ENCODE measurements around the gene DAB2IP.

The DAB2IP gene

DNA sequence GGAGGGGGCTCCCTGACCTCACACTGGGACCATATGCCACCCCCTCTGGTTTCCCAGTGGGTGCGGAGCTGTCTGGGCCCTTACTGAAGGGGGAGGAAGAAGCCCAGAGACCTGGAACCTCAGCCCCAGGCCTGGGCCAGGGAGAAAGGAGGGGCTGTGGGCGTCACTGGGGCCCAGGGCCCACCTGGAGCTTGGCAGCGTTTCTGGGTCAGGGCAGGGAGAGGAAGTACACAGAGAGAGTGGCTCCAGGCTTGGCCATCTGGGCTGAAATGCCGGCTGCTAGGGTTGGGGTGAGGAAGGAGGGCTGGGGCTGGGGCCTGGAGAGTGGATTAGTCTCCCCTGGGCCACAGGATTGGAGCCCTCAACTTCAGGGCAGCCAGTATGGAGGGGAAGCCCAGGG is 6.4 kb upstream of the DAB2IP start:
- no peak for DNase-seq (ENCODE audit: low read depth)

GRCh38 chr9:121645853-121646807 is 5.3 kb upstream of the DAB2IP start:
- no peak for DNase-seq (ENCODE audit: low read depth)

GRCh38 chr9:121646992-121647391 is 4.4 kb upstream of the DAB2IP start:
- no peak for DNase-seq (ENCODE audit: low read depth)

DNA sequence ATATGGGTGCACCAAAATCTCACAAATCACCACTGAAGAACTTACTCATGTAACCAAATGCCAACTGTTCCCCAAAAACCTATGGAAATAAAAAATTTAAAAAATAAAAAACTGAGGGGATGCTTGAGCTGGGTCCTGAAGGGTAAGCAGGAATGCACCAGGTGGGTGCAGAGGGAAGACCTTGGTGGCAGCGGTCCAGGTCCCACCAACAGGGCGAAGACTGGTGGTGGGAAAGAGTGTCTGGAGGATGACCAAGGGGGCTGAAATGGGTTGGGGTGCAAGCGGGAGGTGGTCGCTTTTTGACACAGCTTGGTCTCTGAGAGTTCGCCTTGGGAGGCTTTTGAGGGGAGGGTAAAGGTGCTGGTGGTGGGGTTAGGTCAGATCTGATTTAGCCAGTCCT is 3.3 kb upstream of the DAB2IP start:
- no peak for DNase-seq (ENCODE audit: low read depth)

- DNase-seq (ENCODE audit: low read depth) = no peak
These were observed 2.6 kb upstream of the DAB2IP start for GRCh38 chr9:121648799-121649198.

GRCh38 chr9:121649476-121650216 is 1.8 kb upstream of the DAB2IP start:
- no peak for DNase-seq (ENCODE audit: low read depth)

- DNase-seq (ENCODE audit: low read depth) = no peak
These were observed 1.0 kb upstream of the DAB2IP start for GRCh38 chr9:121650217-121651007.

DNA sequence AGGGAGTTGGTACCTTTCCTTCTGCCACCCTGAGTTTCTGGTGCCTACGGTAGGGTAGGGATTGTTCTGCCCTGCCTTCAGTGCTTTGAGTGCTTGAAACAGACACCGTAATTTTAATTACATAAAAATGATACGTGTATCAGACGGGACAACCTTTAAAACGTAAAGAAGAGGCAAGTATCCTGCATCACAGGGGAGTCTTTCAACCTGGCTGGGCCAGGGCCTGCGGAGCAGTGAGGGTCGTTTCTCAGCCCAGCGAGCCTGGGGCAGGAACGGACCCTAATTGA is 483 bp upstream of the DAB2IP start:
- DNase-seq (ENCODE audit: low read depth) = no peak

GRCh38 chr9:121652021-121652837 is 795 bp downstream of the DAB2IP start:
- no peak for DNase-seq (ENCODE audit: low read depth)

DNA sequence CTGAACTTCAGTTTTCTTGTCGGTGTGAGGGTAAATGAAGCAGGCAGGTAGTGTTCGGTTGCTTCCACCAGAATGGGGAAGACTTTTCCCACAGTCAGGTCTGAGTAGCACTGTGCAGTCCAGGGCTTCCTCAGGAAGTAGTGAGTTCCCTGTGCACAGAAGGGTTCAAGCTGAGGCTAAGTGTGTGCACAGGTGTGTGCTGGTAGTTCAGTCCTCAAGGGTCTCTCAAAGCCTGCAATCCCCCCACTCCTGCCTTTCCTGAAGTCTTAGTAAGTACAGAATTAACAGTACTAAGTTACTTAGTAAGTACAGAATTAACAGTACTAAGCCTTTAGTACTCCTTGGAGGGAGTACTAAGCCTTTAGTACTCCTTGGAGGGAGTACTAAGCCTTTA is 1.4 kb downstream of the DAB2IP start:
- no peak for DNase-seq (ENCODE audit: low read depth)

DNA sequence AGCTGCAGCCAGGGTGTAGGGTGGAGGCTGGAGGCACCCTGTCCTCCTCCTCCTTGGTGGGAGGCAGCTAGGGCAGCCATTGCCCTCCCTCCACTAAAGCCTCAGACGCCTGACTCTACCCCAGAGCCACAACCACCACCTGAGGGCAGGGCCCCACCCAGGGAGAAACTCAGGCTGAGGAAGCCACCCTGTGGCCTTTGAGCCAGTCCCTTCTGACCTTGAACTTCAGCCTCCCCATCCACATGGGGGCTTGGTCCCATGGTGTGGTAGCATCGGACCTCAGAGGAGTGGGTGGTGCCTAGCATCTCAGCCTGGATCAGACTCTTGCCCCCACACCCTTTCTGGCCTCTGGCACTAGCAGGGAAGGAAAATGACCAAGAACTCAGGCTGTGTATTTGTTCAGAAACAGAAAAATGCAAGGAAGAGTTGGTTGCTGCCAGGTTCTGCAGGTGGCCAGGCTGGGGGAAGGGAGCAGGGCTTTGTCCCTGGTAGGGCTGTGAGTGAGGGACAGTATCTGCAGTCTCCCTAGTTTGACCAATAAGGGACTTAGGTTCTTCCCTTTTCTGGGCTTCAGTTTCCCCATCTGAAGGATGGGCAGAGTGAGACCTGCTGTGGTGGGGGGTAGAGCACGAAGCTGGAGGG is 3.2 kb downstream of the DAB2IP start:
- DNase-seq (ENCODE audit: low read depth) = no peak

DNA sequence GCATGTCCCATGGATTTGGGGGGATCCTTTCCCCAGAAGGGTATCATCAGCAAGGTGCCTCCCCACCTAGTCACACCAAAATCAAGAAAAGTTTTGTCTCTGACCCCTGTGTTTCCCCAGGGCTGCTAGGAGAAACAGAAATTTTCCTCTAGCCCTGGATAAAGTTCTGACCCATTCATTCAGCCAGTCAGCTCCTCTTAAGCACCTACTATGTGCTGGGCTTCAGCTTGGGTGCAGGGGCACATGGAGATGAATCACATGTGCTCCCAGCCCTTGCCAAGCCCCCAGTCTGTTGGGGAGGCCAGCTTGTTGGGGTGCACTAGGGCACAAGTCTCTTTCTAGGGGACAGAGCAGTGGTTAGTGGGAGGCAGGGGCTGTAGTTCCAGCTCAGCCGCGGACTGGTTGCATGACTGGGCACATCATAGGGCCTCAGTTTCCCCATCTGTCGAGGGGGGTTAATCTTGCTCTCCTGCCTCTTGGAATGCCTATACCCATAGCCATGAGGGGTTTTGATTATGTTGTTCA is 3.9 kb downstream of the DAB2IP start:
- DNase-seq (ENCODE audit: low read depth) = no peak

DNA sequence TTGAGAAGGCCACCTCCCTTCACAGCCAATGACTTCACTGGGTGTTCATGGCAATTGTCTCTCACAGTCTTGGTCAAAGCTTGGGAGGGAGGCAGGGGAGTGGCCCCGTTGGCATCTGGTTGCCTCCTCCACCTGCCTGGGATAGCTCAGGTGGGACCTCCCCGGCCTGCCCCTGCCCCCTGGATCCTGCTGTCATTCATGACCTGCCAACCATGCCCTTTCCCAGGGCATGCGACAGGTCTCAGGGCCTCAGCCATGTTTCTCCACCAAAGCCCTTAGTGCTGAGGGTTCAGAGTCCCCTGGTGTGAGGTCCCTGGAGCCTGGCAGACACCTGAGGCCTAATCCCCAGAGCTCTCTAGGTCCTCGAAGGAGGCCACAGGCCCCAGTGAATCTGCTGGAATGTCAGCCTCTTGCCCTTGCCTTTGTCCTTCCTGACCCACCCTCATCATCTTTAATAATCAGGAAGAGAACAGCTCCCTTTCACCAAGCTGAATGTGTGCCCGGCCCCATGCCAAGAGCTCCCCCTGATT is 5.6 kb downstream of the DAB2IP start:
- no peak for DNase-seq (ENCODE audit: low read depth)

DNA sequence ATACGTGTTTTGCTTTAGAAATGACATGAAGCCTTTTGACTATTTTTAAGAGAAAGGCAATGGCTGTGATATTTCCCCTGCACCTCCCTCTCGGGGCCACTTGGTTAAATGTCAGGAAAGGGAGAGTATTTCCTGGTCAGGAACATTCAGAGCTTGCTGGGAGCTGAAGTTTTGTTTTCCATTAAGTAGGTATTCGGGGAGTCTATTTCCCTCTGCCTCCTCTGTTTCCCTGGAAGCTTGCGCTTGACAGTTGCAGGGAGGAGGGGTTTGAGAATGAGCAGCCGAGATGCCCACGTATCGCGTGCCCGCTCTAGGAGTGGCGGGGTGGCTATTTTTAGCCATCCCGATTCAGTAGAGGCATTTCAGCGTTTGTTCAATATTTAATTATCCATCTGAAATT is 6.7 kb downstream of the DAB2IP start:
- DNase-seq (ENCODE audit: low read depth) = no peak

DNA sequence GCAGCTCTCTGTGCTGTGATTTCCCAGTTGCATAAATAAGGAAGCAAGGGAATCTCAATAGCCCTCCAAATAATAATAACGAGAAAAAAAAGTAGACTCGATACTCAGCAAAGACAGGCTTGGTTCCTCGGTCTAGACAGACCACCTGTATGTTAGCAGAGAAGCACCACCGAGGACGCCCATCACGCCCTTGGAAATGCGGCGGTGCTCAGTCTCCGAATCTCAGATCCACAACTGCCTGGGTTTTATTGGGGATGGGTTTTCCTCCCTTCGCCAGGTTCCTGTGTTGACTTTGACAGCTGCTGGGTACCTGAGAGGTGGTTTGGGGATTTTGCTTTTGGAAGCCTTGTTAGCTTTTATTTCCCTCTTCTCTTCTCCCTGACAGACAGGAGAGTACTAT is 7.2 kb downstream of the DAB2IP start:
- no peak for DNase-seq (ENCODE audit: low read depth)

- DNase-seq (ENCODE audit: low read depth) = no peak
These were observed 8.9 kb downstream of the DAB2IP start for GRCh38 chr9:121660367-121660766.

DNA sequence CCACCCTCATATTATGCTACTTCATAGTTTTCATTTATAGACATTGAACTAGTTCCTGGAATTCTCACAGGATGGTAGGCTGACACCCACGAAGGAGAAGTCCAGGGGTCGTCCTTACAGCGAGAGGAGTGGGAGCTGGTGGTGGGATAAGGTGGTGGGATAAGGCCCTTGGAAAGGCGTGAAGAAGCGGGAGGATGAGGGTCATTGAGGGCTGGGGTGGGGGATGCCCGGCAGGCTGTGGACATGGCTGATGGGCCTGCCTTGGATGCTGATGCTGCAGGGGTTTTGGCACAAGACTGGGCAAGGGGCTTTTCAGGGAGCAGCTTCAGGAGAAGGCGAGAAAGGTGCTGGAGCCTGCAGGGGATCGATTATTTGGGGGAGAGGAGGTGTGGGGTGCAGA is 9.4 kb downstream of the DAB2IP start:
- DNase-seq (ENCODE audit: low read depth) = no peak

DNA sequence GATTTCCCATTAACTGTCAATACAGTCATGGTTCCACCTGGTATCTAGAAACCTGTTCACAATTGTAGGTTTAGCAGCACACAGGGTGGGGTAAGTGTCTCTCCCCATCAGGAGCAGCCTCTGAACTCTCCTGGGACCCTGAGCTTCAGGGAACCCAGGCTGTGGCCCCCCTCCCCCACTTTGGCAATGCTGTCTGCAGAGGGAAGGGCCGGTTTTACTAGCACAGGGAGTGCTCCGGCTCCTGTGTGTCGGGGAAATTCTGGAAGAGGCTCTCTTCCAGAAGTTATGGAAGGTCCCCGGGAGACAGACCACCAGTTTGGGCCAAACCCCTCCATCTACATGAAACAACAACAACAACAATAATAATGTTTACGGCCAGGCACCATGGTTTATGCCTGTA is 9.9 kb downstream of the DAB2IP start:
- no peak for DNase-seq (ENCODE audit: low read depth)

- DNase-seq (ENCODE audit: low read depth) = no peak
These were observed 10.9 kb downstream of the DAB2IP start for GRCh38 chr9:121662359-121662758.

- no peak for DNase-seq (ENCODE audit: low read depth)
These were observed 11.6 kb downstream of the DAB2IP start for GRCh38 chr9:121662891-121663580.
